ENCODE results near the gene RSAD1.

RSAD1 gene

DNA sequence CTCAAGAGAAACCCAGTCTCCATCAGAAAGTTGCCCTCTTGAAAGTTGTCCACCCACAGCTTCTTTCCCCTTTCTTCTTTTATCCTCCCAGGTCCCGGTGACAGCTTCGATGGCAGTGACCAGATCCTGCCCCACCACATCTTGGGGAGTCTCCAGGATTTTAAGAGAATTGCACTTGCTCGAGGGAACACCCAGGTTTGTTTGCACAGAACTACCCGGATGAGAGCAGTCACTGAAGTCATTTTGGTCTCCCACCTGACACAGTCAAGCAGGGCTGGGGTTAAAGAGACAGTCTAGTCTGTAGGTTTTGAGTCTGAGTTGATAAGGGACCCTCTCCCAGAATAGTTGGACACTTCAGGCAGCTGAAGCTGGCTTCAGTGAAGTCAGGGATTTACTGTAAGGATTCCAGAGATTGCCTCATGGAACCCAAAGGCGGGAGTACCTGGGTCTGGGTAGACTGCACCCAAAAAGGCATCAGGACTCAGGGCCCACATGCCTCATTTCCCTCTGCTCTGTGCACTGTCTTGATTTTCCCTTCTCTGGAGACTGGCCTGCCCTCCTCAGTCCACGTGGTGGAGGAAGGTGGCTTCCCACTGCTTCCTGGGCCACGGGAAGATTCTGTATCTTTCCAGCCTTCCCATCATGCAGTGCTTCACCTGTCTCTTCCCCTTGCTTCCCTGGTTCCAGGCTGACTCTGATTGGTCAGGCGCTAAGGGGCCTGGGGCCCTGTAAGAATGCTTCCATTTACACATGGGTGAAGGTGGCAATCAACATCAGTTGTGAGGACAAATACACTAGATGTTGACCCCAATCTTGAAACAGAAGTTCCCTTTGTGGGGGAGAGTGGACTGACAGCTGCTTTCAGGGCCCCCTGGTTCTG is 39.1 kb downstream of the RSAD1 start:
- TF ChIP-seq, protein P1, sequence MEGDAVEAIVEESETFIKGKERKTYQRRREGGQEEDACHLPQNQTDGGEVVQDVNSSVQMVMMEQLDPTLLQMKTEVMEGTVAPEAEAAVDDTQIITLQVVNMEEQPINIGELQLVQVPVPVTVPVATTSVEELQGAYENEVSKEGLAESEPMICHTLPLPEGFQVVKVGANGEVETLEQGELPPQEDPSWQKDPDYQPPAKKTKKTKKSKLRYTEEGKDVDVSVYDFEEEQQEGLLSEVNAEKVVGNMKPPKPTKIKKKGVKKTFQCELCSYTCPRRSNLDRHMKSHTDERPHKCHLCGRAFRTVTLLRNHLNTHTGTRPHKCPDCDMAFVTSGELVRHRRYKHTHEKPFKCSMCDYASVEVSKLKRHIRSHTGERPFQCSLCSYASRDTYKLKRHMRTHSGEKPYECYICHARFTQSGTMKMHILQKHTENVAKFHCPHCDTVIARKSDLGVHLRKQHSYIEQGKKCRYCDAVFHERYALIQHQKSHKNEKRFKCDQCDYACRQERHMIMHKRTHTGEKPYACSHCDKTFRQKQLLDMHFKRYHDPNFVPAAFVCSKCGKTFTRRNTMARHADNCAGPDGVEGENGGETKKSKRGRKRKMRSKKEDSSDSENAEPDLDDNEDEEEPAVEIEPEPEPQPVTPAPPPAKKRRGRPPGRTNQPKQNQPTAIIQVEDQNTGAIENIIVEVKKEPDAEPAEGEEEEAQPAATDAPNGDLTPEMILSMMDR (IDR thresholded peaks at IDR 0.05; ENCODE audit: low read depth, low read length, missing control alignments), result no peak
- H3K4me3 ChIP-seq (replicated peaks; ENCODE audit: low read depth, low read length), result no peak overlapping the region
- no peak for DNase-seq (ENCODE audit: extremely low read depth, low read depth)

DNA sequence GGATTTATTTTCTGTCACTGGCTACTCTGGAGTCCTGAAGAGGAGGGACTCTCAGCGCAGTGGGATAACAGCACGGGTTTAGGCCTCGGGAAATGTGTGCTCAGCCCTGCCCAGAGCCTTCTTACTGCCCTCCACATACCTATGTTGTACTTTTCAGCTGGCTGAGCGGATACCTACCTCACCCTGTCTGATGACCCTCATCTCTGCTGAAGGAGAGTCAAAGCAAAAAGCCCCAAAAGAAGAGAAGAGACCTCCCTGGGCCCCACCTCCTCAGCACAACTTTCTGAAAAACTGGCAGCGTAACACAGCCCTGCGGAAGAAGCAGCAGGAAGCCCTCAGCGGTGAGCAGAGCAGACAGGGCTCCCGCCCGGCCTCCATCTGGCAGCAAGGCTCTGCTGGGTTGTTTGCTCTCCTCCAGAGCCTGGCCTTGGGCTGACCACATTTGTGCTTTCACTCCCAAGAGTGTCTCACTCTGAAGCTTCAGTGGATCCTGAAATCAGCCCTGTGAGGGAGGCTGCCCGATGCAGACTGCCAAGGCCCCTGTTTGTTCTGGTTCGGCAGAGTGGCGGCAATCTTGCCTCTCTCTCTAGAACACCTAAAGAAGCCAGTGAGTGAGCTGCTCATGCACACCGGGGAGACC is 39.8 kb downstream of the RSAD1 start:
- no peak for DNase-seq (ENCODE audit: extremely low read depth, low read depth)
- TF ChIP-seq, protein P1 (IDR thresholded peaks at IDR 0.05; ENCODE audit: low read depth, low read length, missing control alignments), result no peak
- H3K4me3 ChIP-seq (replicated peaks; ENCODE audit: low read depth, low read length), result no peak overlapping the region

DNA sequence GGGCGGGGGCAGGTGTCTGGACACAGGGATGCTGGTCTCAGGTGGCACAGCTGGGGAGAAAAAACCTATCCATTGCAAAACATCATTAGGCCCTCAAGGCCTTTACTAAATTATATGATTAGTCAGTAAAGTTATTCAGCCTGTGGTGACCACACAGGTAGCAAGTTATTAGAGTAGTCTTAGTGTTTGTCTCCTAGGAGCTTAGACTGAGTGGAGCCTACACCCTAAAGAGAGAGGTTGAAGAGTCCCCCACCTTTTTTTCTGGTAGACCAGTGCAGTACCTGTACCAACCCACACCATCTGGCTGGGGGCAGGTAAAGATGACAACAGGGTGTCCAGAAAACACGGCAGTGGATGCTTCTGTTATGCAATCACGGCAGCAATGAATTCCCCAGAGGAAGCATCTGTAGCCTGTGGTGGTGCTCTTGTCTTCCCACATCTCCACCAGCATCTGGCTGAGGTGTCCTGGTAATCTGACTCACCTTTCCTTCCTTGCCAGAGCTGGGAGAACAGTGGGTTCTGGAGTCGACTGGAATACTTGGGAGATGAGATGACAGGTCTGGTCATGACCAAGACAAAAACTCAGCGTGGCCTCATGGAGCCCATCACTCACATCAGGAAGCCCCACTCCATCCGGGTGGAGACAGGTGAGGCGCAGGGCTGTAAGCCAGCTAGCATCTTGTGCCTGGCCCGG is 40.6 kb downstream of the RSAD1 start:
- H3K4me3 ChIP-seq (replicated peaks; ENCODE audit: low read depth, low read length), result no peak overlapping the region
- TF ChIP-seq, protein P1 (IDR thresholded peaks at IDR 0.05; ENCODE audit: low read depth, low read length, missing control alignments), result no peak
- DNase-seq (ENCODE audit: extremely low read depth, low read depth), result no peak

DNA sequence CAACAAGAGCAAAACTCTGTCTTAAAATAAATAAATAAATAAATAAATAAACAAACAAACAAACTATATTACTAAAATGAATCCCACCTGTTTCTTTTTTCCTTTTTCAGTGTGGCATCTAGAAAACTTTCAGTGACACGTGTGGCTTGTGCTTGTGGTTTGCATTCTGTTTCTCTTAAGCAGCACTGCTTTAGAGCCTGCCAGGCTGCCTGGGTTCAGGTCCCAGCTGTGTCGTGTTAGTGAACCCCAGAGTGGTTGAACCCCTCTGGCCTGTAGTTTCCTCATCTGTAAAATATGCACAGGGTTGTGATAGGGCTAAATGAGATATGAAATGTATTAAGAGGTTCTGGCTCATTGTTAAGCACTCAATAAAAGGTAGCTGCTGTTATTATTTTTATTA is 41.8 kb downstream of the RSAD1 start:
- TF ChIP-seq, protein P1 (IDR thresholded peaks at IDR 0.05; ENCODE audit: low read depth, low read length, missing control alignments), result no peak

DNA sequence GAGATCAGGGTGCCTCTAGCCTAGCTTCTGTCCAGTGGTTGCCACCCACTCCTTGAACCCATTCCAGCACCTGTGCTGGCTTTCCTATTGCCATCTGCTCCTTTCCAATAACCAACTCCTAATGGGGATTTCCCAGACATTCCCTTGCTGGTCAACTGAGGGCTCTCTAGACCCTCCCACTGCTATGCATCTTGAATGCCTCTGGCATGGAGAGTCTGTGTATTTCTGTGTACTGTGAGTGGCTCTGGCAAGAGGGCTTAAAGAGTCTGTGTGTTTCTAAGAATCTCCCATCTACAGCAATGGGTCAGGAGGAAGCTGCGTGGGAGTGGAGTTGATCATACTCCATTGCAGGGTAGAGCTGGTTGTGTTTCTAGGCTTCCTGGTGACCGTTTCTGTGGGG is 42.9 kb downstream of the RSAD1 start:
- TF ChIP-seq, protein P1 (IDR thresholded peaks at IDR 0.05; ENCODE audit: low read depth, low read length, missing control alignments), result no peak
- no peak for DNase-seq (ENCODE audit: extremely low read depth, low read depth)
- H3K4me3 ChIP-seq (replicated peaks; ENCODE audit: low read depth, low read length), result no peak overlapping the region

More for the DNA sequence above, 41.8 kb downstream of the RSAD1 start:
- DNase-seq (ENCODE audit: extremely low read depth, low read depth), result no peak
- no peak overlapping the region for H3K4me3 ChIP-seq (replicated peaks; ENCODE audit: low read depth, low read length)

DNA sequence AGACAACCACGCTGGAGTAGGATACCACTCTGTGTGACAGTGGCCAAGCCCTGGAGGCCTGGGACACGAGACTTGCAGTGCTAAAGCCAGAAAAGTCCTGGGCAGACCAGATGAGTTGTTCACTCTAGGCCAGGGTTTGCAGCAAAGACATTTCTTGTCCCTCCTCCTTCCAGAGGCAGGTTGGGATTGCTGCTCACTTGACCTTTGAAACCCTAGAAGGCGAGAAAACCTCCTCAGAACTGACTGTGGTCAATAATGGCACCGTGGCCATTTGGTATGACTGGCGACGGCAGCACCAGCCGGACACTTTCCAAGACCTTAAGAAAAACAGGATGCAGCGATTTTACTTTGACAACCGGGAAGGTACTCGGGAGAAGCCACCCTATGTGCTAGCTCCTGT is 44.1 kb downstream of the RSAD1 start:
- no peak for DNase-seq (ENCODE audit: extremely low read depth, low read depth)
- H3K4me3 ChIP-seq (replicated peaks; ENCODE audit: low read depth, low read length), result no peak overlapping the region
- TF ChIP-seq, protein P1 (IDR thresholded peaks at IDR 0.05; ENCODE audit: low read depth, low read length, missing control alignments), result no peak

Measured in HFF-Myc (cell line).